ENCODE data around the gene ARHGAP24.

The ARHGAP24 gene

DNA sequence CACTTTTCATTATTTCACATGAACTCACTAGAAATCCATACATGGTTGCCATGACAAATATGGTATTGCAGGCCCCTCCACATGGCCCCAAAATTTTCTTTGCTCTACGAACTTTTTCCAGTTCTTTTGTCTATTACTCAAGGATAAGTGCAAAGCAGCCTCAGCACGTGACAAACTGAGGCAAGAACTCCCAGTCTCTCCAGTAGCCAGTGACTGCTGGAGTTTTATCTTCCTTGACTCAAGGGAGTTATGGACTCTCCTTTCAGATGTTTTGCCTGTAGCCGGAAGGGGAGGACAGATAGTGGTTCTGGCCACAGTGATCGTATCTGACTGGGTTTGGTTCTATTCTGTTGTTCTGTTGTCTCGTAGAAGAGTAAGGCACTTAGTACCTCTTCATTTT lies 105.5 kb downstream of the ARHGAP24 start:
- no peak for DNase-seq (ENCODE audit: low read depth in 2 of 2)

DNA sequence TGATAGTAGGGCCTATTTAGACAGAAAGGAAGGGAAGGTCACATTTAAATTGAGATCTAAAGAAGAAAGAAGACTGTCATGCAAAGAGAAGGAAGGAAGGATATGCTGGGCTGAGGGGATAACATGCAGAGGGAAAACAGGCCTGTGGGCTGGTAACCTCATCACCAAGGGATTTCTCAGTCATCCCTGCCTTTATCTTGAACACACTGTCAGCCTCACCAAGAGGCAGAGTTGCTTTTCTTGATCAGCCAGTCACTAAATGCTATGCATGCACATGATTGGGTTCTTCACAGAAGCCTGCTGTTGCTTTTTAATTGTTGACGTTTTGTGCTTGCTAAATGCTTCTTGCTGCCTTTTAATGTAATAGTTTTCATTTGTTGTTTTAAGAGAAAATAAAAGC lies 113.0 kb downstream of the ARHGAP24 start:
- no peak for DNase-seq (ENCODE audit: low read depth in 2 of 2)

DNA sequence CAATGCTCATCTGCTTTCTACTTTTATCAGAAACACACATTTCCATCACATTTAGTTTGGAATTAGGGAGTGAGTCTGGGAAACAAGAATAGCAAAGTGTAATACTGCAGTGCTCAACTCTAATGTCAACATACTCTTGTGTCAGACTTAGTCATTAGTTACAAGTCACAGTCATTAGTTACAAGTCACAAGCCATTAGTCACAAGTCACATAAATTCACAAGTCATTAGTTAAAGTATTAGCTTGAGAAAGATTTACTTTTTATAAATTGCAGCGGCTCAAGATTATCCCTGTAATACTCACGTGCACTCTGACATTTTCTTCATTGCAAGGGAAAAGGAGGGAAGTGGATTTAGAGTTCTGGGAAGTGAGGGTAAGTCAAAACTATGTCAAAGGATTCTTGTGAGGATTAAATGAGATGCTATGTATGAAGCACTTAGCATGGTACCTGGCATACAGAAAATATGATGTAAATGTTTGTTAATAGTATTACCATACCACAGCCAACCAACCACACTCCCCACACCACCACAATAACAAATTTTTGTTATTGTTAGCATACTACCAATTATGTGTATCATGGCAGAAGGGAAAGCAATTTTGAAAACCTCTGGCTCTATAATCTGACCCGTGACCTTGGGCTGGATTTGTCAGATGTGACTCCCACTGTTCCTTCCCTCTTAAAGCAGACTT lies 116.6 kb downstream of the ARHGAP24 start:
- no peak for DNase-seq (ENCODE audit: low read depth in 2 of 2)

DNA sequence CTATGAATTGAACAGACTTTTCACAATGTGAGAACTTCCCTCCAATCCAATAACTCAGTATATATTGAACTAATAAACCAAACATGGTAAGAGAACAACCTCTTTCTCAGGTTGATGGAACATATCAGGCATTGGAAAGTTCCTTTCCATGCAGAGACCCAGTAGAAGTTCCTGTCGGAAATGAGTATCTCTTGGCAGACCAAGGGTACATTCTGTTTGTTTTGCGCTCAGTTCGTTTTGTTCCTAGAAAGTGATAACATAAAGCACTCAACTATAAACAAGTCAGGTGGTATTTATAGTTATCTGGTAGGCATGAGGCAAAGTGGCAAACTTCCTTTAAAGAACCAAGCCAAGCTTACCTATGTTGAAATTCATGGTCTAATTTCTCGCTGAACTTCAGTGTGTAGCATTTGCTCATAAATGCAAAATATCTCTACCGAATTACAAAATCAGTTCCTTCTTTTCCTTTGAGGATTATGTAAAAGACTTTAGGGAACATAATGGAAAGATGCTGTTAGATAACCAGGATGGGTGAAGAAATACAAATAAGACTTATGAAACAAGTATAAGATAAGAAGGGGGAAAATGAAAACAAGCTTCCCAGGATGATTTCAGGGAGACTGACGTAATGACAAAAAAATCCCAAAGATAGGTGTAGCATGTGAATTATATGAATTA lies 120.3 kb downstream of the ARHGAP24 start:
- no peak for DNase-seq (ENCODE audit: low read depth in 2 of 2)

DNA sequence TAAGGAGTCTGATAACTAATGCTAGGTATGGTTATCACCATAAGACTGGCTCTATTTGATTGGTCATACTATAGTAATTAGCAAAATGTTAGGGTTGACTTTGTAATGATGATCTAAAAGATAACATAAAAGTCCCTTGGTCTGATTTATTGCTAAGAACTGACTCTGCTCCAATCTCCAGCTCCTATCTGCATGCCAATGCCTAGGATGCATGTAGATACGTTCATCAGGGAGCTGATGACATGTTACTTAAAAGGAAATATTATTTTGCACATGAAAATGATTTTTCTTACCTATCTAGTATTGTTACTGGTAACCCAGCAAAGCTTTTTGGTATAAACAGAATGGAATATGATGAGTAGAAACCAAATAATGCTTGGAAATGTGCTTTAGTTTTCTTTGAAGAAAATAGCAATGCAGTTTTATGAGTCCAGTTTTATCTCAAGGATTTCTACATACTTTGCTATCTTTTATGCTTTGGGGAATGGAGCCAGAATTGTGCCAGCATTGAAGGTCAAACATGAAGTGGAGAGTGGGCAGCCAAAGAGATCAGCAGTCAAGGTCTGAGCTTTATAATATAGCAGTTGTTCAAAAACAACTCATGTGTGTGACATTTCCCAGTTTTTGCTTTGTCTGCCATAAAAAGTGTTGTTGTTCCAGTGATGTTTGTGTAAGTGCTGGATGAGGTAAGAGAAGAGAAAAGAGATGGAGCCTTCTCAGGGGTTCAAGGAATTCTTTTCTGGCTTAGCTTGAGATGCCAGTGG lies 121.0 kb downstream of the ARHGAP24 start:
- DNase-seq (ENCODE audit: low read depth in 2 of 2) = no peak

DNA sequence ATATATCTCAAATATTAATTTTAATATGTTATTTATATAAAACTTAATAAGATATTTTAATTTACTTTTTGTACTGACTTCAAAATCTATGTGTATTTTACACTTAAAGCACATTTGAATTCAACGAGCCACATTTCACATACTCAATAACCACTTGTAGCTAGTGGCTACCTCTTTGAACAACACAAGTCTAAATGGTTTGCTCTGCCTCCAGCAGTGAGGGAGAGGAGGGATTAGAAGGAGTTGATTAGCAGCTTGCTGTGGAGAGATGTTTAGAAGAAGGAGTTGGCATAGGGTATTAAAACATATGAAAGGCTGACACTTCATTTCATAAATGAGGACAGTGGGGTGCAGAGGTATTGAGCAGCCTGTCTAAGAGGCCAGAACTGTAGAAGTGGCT lies 124.0 kb downstream of the ARHGAP24 start:
- no peak for DNase-seq (ENCODE audit: low read depth in 2 of 2)

DNA sequence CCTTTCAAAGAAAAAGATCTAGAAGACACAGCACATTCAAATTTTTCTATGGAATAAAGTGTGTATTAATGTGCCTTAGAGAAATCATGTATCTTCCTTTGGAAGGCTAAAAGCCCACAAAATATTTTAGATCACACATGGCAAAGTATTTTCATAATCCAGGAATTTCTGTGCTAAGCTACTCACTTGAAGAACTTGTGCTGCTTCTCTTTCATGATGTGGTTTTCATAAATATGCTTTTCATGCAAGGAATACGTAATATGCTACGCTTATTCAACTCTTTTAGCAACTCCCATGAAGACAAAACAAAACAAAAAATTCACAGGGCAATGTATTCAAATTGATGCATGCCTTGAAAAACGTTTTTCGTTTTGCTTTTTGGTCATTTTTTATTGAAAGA lies 125.6 kb downstream of the ARHGAP24 start:
- DNase-seq (ENCODE audit: low read depth in 2 of 2) = no peak

DNA sequence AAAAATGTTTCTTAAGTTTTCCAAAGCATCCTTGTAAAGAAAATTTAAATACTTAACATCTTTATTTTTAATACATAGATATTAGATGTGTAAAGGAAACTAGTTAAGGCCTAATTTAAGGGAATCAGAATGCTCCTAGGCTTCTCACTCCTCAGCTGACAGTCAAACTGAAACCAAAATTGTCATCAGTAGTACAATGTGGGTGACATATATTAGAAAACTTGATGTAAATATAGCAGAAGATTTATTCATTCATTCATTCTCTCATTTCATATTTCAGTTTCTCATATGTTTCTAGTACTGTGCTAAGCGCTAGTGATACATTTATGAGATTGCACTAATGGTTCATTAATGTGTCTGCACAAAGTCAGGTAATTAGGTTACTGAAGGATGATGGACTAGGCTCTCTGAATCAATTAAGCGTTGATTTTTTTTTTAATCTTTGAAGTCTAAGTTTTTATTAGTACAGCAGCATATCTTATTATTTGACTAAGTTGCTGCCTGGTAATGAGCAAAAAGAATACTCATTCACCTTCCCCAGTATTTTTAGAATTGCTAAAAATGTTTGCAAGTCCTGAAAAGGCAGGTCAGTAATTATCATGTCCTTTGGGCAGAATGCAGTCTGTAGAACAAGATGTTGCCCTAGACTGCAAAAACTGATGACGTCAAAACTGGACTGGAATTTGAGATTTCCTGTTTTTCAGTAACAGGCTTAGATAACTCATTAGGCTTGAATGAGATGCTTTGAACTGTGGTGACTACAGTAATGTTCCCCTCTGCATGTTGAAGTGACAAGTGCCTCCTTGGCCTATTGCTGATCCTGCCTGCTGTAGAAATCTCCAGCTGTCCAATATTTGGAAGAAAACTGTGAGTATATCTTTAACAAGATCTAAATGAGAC lies 128.7 kb downstream of the ARHGAP24 start:
- DNase-seq (ENCODE audit: low read depth in 2 of 2) = no peak

DNA sequence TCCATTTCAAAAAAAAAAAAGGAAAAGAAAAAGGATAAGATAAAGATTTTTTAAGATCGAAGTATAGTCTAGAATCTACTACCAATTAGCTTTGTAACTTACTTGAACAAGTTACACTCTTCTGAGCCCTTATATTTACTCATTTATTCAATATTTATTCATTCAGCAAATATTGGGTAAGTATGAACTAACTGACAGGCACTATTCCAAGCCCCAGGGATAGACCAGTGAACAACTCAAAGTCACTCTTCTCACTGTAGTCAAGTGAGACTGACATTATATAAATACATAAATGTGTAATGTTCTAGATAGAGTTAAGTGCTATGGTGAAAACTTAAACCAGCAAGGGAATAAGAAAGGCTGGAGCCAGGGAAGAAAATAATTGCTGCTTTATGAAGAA lies 131.6 kb downstream of the ARHGAP24 start:
- DNase-seq (ENCODE audit: low read depth in 2 of 2) = no peak

DNA sequence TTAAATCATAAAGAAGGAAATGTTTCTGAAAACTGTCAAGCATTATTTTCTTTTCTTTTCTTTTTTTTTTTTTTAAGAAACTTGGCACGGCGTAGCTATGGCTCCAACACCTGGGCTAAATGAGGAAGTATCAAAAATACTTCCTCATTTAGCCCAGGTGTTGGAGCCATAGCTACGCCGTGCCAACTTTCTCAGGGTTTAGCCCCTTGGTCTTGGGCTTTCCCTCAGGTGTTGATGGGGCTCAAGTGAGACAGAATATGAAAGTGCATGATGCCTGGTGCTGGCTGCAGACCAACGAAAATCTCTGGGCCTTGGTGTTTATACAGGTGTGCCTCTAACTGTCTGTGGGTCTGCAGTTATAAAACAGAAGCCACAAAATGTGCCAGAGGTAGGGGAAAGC lies 132.7 kb downstream of the ARHGAP24 start:
- DNase-seq (ENCODE audit: low read depth in 2 of 2) = no peak

DNA sequence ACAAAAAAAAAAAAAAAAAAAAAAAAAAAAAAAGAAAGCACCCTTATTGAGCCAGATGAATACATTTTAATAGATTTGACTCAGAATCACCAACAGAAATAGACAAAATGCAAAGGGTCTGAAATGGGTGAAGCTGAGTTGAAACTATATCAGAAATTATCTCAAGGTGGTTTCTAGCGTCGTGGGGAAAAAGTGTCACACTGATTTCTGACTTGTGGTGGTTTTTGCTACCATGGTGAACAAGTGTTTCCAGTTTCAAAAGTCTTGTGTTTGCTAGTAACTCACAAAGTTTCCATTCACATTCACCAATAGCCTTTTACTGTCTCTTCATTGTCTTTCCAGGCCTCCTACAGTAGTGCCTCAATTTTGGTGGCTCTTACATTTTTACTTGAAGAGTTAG lies 135.5 kb downstream of the ARHGAP24 start:
- no peak for DNase-seq (ENCODE audit: low read depth in 2 of 2)

DNA sequence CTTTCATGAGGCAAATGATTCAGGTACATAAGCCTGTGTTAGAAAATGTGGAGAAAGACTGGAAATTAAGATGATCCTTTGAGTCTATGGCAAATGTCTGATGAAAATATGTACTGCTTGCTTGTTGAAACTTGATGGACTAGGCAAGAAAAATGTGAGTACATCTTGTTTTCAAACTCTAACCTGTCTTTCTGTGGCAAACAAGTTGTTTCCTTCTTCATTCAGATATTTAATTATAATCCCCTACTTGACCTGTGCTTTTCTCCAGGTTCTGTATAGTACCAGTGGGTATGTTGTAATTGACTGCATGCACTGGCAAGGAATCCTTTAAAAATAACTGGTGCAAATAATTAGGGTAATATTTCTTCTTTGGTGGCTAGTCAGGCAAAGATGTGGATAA lies 136.7 kb downstream of the ARHGAP24 start:
- no peak for DNase-seq (ENCODE audit: low read depth in 2 of 2)

DNA sequence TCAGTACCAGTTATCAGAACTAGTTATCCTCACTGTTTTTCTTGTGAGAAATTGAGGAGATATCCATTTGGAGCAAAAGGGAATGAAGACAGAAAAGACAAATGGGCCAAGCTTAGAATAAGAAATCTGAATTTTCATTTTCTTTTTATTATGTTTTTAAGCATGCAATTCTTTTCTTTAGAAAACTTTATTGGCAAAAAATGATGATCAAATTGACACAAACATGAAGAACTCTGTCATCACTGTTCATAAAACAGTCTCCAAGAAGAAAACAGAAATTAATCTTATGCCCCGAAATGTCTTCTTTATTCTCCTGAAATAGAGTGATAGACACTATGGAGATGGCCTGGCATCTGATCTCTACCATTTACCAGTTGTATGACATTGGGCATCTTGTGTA lies 139.0 kb downstream of the ARHGAP24 start:
- no peak for DNase-seq (ENCODE audit: low read depth in 2 of 2)

DNA sequence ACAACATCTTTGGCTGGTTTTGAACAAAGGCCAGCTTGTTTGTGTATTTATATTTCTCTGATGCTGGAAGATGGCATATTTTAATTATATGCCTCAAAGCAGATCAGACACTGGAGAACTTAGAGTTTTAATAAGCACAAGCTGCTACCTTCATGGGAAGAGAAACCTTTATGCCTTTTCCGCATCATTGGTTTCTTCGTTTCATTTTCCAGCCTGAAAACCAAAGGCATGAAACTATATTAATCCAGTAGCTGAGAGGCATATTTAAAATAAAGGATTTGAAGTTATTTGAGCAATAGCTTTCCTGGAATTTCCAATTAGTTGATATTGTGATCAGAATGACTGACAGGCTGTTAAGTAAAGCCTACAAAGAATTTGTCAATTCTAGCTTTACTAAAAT lies 141.0 kb downstream of the ARHGAP24 start:
- no peak for DNase-seq (ENCODE audit: low read depth in 2 of 2)

DNA sequence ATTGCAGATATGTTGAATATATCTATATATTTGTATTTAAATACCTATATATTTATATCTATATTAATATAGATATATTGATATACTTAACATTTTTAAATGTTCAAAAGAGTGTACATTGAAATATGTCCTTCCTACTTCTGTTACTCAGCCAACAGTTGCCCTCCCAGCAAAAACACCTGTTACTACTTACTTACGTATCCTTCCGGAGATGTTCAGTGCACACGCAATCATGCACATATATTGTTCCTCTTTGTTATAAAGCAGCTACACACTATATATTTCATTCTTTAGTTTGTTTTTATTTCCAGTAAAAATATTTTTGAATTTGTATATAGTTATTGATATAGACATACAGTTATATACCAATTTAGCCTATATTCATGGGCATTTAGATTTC lies 142.3 kb downstream of the ARHGAP24 start:
- no peak for DNase-seq (ENCODE audit: low read depth in 2 of 2)

DNA sequence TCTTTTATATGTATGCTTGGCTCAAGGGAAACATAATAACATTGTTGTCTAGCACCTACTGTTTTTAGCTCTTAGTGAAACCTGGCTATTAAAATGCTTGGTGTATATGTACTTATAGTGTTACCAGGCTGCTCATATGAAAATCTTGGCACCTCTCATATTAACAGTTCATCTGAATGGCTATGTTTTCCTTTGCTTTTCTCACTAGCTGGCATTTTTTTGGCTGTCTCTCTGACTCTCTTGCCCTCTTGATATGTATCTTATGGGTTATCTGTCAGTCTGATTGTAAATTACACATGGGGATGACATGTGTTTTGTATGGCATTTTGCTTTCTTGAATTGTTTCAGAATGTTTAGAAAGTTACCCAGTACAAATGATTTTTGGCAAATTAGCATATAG lies 158.0 kb downstream of the ARHGAP24 start:
- DNase-seq (ENCODE audit: low read depth in 2 of 2) = no peak

DNA sequence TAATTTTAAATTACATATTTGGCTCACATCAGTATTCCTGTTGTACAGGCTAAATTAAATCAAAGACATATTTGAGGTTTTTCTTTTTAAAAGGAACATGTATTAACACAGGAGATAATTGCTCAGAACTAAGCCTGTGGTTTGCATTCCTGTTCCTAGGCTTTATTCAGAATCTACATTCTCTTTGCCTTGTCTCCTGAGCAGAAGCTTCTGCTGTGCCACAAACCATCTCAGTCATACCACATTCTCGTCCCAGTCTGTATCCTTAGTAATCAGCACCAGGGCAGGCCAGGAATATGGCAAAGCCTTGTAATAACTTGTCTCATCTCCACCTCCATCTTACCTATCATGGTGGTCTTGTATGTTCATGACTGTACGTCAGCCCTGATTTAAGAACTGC lies 162.8 kb downstream of the ARHGAP24 start:
- no peak for DNase-seq (ENCODE audit: low read depth in 2 of 2)

DNA sequence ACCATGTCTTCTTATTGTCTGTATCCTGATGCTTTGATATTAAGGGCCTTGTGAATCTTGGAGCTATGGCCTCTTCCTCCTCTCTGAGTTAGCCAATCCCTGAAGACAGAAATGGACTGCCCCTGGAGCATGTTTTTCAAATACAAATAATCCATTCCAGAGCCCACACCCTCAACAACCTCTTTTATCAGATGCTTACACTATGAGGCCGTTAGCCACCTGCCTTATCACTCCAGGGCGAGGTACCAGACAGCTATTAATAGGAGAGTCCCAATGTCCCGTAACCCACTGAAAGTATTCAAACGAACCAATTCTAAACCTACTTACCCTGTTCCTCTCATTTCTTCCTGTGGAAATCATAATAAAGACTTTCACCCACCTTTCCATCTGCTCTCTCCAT lies 165.0 kb downstream of the ARHGAP24 start:
- DNase-seq (ENCODE audit: low read depth in 2 of 2) = no peak

DNA sequence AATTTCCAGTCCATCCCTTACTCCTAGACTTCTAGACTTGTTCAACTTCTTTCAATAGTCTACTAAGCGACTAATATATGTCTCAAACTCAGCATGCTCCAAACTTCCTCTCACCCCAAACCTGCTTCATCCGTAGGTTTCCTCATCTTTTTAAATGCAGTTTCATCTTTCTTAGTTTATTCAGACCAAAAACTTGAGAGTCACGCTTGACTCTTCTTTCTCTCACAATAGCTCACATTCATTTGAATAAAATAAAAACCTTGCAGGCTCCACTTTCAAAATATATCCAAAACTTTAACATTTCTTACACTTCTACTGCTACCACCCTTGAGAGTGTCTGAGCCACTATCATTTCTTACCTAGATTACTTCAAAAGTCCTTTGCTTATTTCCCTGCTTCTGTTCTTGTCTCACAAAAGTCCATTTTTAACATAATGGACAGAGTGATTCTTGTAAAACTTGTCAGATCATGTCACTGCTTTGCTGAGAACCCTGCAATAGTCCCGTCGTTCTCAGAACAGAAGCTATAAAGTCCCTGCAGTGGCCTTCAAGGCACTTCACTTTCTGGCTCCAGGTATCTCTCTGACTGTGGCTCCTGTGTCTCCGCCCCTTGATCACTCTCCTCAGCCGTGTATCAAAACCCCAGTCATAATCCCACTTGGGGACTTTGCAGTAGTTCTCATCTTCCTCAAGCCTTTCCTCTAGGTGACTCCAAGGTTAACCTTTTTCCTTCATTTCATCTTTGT lies 167.6 kb downstream of the ARHGAP24 start:
- DNase-seq (ENCODE audit: low read depth in 2 of 2) = no peak

DNA sequence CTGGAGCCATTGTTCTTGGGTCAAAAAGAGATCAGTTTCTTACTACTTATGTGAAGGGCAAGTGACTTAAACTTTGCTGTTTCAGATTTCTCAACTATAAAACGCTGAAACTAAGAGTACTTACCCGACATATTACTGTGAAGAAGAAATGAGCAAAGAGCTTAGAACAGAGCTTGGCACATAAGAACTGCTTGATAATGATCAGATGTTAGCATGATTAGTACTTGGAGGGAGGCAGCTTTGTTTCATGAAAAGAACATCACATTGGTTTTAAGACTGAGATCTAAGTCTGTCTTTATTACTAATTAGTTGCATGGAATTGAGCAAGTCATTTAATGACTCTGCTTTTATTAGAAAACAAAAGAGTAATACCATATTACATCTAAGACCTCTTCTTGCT lies 169.1 kb downstream of the ARHGAP24 start:
- DNase-seq (ENCODE audit: low read depth in 2 of 2) = no peak

DNA sequence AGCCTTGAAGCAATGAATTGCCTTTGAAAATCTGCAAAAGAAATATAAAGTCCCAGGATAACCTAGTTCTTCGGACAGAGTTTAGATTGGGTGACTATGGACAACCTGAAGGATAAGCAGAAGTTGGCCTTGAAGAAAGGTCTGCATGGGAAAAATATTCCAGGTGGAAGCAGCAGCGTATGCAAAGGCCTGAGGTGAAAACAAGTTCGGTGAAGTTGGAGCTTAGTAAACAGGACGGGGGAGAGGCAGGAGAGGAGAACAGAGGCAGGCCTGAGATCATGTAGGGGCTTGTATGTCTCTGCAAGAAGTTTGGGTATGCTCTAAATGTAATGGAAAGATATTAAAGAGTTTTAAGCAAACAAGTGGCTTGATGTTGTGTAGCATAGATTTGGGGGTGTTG lies 176.0 kb downstream of the ARHGAP24 start:
- DNase-seq (ENCODE audit: low read depth in 2 of 2) = no peak

Measured in stimulated activated CD8-positive, alpha-beta memory T cell treated with anti-CD3 and anti-CD28 coated beads, Interleukin-15, amount 100 ng/mL, for 4 hours (primary cell).